ENCODE measurements around the gene CCKAR.

DNA sequence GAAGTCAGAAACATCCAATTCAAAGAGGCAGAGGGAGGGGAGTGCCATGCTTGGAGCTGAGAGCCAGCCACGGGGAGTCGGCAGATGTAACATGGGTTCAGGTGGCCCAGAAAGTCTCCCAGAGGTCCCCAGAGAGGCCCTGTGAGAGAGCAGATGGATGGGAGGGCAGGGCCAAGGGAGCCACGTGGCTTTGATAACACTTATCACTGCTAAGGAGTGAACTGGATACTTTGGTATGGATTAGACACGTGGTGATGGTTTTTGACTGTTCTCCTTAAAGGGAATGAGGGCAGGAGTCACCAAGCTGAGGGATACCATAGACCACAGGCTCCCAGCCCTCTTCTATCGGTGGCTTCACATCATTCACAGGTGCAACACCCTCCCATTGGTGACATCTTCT, 13.7 kb downstream of the CCKAR start:
- TF ChIP-seq CTCF (IDR thresholded peaks at IDR 0.05): no peak
- TF ChIP-seq POLR2A (IDR thresholded peaks at IDR 0.05): no peak
